Measurements from ENCODE around the gene WNT6.

WNT6 gene

GRCh38 chr2:218858671-218859555 is 692 bp upstream of the WNT6 start:
- no peak for DNase-seq

- DNase-seq, result no peak
These were observed 605 bp downstream of the WNT6 start for GRCh38 chr2:218859988-218860831.

- DNase-seq, result no peak
These were observed 1.4 kb downstream of the WNT6 start for GRCh38 chr2:218860950-218861381.

GRCh38 chr2:218861645-218862318 is 2.2 kb downstream of the WNT6 start:
- DNase-seq, result no peak

DNA sequence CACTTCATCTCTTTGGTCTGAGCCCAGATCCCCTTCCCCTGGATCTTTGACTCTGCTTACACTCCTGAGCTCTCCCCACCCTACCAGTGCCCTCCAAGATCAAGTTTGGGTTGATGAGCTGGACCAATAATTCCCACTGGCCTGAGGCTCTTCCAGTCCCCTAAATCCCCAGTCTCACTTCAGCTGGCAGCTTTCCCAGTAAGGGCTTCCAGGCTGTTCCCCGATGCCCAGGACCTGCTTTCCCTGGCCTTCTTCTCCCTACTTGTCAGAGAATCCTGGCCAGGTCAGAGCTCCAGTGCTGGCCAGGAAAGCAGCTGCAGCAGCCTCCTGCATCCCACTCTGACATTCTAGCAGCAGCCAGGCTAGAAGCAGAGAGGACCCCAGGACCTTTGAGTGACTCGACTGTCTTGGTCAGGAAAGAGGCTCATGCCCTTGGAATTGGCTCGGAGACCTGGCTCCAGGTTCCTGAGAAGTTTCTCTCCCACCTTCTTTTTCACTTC is 3.5 kb downstream of the WNT6 start:
- no peak for DNase-seq

- DNase-seq, result no peak
These were observed 5.8 kb downstream of the WNT6 start for GRCh38 chr2:218865396-218865795.

DNA sequence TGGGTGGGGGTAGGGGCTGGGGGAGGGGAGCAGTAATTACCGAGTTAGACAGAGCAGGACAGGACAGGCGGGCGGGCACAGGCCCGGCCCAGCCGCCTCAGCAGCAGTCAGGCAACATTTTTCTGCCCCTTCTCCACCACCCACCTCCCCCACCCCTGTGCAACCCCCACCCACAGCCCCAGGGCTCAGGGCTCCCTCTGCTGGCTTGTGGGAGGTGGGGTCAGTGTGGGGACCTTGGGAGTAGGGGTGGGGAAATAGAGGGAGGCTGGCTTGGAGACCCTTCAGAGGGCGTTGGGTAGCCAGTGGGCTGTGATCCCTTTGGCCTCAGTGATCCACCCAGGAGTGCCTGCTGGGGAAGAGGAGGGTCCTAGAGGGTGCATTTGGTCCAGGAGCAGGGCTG is 6.4 kb downstream of the WNT6 start:
- no peak for DNase-seq

GRCh38 chr2:218867900-218868299 is 8.3 kb downstream of the WNT6 start:
- no peak for DNase-seq

GRCh38 chr2:218869064-218869463 is 9.5 kb downstream of the WNT6 start:
- DNase-seq, result no peak

DNA sequence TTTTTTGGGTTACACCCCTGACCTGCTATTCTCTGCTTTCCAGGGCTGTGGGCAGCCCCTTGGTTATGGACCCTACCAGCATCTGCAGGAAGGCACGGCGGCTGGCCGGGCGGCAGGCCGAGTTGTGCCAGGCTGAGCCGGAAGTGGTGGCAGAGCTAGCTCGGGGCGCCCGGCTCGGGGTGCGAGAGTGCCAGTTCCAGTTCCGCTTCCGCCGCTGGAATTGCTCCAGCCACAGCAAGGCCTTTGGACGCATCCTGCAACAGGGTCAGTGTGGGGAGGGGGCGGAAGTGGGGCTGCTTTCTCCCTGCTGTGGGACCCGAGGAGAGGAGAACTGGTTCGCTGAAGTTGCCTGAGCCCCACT is 11.4 kb downstream of the WNT6 start:
- no peak for DNase-seq

DNA sequence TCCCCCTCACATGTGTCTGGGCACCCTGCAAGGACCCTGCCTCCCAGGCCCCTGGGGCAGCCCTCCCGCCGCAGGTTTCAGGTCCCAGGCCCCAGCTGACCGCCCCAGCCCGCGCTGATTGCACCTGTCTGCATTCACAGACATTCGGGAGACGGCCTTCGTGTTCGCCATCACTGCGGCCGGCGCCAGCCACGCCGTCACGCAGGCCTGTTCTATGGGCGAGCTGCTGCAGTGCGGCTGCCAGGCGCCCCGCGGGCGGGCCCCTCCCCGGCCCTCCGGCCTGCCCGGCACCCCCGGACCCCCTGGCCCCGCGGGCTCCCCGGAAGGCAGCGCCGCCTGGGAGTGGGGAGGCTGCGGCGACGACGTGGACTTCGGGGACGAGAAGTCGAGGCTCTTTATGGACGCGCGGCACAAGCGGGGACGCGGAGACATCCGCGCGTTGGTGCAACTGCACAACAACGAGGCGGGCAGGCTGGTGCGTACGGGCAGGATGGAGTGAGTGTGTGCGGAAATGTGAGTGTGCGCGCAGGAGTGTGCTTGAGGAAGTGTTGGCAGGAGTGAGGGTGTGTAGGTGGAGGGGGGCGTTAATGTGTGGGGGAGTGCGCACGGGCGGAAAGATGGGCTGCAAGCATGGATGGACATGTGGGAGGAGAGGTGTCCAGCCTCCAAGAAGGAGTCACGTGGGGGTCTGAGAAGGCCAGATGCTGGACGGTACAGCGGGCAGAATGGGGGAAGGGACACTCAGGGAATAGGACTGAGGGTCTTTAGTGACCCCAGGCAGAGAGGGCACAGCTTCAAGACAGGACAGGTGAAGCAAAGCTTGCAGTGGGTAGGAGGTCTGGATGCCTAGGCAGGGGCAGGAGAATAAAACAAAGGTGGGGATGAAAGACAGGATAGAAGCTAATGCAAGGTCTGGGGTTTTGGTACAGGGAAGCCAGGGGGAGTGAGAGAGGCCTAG is 12.0 kb downstream of the WNT6 start:
- DNase-seq, result no peak

DNA sequence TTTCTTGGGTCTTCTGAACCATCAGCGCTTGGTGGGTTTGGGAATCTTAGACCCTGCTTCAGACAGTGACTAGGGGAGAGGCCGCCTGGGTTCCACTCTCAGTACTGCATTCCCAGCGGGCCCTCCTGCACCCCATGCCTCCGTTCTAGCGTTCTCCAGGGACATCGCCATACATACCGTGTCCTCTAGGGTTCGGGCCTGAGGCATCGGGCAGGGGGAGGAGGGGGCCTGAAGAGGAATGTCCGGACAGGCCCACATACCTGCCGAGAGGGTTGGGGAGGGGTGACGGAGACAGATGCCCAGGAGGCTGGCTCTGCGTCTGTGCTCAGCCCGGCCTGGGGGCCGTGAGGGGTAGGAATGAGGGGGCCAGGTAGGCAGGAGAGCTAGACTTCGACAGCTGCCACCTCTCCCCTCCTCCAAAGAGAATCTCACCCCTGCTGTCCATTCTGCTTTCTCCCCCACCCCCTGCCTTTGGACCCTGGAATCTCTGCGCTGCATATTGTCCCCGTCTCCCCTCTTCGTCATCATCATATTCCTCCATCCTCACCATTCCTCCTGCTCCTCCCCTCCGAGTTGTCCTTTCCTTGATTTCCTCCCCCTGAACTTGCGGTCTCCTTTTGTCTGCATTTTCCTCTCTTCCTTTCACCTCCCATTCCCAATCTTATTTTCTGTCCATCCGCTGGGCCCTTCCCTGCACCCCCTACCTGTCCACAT is 13.2 kb downstream of the WNT6 start:
- DNase-seq, result no peak

GRCh38 chr2:218873359-218874194 is 14.0 kb downstream of the WNT6 start:
- no peak for DNase-seq

- DNase-seq, result no peak
These were observed 16.2 kb downstream of the WNT6 start for GRCh38 chr2:218875692-218876246.

- peak in 1 of 2 experiments; percentile 62 for DNase-seq
These were observed 17.1 kb downstream of the WNT6 start for GRCh38 chr2:218876562-218877219.

DNA sequence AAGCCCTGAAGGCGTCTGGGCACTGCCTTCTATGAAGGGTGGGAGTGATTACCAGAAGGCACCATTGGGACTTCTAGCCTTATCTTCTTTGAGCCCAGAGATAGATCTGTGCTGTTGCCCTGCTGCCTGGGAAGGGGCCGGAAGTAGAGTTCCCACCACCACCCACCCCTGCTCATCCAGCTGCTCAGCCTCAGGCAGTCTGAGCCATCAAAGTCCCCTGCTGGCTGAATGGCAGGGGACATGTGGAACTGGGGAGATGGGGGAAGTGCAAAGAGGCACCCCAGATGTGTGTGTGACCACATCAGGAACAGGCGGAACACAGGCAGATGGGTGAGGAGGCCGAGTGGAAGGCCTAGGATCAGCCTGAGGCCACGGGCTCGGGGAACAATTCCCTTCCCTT is 17.7 kb downstream of the WNT6 start:
- DNase-seq, result no peak

- no peak for DNase-seq
These were observed 18.3 kb downstream of the WNT6 start for GRCh38 chr2:218877891-218878290.

GRCh38 chr2:218878486-218878885 is 18.9 kb downstream of the WNT6 start:
- no peak for DNase-seq

Measured in SW 1271 (cell line).